ENCODE data around the gene EPS8L2.

Gene EPS8L2

GRCh38 chr11:763549-764321 lies 57.7 kb downstream of the EPS8L2 start:
- DNase-seq: no peak

DNA sequence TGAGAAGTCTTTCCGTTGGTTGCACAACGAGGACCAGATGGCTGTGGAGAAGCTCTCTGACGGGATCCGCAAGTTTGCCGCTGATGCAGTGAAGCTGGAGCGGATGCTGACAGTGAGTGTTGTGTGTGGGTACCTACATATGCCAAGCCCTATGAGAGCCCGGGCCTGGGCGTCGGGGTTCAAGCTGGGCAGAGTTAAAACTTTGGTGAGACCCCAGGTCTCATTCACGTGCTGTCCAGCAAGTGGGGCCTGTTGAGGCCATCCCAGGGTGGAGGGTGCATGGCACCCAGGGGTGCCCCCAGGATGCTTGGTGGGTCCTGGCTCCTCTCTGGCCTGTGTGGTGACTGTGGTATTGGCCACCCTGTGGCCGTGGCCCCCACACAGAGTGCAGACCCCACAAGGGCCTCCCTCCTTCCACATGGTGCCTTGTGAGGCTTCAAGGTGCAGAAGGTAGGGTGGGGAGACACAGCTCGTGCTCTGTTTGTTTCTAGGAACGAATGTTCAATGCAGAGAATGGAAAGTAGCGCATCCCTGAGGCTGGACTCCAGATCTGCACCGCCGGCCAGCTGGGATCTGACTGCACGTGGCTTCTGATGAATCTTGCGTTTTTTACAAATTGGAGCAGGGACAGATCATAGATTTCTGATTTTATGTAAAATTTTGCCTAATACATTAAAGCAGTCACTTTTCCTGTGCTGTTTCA lies 58.4 kb downstream of the EPS8L2 start:
- DNase-seq: no peak

DNA sequence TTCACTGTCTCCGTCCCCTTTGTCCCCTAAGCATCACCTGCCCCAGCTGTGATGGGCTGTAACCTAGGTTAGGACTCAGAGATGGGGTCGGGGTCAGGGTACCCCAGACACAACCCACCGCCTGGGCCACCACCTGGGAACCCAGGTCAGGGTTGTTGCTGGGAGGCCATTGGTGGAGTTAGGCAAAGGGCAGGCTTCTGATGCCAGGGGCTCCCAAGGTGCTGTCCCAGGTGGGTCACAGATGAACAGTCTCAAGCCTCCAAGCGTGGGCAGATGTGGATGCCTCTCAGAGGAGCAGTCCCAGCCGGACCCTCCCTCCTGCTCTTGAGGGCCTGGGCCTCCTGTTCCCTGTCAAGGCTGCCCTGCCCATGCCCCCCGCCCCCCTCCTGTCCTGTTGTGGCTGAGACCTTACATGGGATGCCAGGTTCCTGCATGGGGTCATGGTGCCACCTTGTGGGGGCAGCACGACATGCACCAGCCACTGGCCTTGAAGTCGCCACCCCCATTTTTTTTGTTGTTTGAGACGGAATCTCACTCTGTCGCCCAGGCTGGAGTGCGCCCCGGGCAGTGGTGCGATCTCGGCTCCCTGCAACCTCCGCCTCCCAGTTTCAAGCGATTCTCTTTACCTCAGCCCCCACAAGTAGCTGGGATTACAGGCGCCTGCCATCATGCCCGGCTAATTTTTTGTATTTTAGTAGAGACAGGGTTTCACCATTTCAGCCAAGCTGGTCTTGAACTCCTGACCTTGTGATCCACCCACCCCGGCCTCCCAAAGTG lies 59.2 kb downstream of the EPS8L2 start:
- peak; percentile 85 for DNase-seq

- no peak for DNase-seq
These were observed 59.7 kb downstream of the EPS8L2 start for GRCh38 chr11:765802-766091.

- no peak for DNase-seq
These were observed 60.3 kb downstream of the EPS8L2 start for GRCh38 chr11:766106-766935.

GRCh38 chr11:766936-767210 lies 60.8 kb downstream of the EPS8L2 start:
- DNase-seq: no peak

DNA sequence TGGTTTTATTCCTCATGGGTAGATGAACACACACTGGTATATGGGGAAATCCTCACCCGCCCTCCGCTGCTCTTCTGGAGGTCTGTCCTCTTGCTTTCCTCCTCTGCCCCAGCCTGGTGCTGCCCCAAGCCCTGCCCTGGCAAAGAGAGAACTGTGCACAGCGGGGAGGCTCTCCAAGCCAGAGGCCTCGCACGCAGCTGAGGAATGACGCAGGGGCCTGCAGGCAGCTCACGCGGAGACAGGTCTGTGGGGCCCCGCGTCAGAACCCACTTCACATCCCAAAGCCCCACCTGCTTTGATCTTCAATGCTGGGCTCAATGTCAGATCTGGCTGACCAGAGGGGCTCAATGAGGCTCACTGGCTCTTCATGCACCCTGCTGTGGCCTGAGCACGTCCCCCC lies 61.2 kb downstream of the EPS8L2 start:
- no peak for DNase-seq

- DNase-seq: no peak
These were observed 64.0 kb downstream of the EPS8L2 start for GRCh38 chr11:769887-770641.

DNA sequence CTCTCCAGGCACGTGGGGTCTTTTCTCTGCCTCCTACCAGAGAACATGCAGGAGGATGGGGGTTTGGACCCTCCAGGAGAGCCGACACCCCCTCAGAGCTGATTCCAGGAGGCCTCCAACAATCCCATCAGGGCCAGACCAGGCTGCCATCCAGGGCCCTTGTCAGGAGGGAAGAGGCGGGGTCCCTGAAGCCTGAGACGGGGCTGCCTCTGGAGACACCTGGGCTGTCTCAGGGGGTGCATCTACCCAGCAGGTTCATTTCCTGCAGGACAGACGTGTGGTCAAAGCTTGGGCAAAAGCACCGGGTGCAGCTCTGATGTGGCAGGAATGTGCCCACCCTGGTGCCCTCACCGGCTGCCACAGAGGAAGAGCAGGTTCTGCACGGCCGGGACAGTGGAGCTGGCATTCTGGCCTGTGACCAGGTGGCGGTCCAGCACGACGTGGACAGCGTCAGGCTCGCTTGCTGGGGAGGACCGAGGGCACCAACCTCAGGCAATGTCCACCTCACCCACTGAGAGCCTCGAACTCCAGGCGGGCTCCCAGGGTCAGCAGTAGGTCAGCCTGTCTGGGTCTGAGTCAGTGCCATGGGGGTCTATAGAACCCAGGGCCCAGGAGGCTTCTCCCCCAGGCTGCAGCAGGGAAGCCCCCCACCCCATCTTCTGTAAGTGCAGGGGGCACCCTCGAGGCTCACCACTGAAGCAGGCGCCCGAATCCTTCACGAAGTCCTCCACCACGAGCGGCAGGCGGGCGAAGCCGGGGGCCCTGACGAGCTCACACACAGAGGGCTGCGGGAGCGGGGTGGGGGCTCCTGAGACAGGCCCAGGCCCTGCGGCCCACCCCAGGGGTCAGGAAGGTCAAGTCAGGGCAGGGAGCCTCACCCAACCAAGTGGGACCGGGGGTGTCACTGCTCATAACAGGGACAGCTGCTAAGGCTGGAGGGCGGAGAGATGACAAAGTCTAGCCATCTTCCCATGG lies 64.9 kb downstream of the EPS8L2 start:
- DNase-seq: no peak

DNA sequence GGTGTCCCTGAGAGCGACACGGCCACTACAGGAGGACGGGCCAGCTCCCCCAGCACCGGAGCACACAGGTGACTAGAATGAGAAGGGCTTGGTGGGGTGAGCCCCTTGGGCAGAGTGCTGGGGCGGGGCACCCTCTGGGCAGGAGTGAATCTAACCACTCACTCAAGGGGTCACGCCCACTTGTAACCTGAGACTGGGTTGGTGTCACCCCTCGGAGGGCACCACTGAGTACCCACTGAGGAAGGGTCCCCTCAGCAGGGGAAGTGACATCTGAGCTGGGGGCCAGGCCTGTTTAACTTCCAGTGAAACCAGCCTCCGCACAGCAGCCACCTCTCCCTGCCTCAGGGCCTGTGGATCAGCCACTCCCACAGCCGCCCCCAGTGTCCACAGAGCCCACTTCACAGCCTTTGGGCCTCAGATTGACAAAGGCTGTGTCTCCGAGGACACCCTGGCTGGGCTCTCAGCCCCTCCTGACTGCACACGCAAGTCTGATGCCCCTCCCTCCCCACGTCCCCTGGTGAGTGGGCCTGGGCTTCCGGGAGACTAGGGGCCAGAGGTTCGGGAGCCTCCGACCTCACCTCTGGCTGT lies 65.7 kb downstream of the EPS8L2 start:
- DNase-seq: no peak

DNA sequence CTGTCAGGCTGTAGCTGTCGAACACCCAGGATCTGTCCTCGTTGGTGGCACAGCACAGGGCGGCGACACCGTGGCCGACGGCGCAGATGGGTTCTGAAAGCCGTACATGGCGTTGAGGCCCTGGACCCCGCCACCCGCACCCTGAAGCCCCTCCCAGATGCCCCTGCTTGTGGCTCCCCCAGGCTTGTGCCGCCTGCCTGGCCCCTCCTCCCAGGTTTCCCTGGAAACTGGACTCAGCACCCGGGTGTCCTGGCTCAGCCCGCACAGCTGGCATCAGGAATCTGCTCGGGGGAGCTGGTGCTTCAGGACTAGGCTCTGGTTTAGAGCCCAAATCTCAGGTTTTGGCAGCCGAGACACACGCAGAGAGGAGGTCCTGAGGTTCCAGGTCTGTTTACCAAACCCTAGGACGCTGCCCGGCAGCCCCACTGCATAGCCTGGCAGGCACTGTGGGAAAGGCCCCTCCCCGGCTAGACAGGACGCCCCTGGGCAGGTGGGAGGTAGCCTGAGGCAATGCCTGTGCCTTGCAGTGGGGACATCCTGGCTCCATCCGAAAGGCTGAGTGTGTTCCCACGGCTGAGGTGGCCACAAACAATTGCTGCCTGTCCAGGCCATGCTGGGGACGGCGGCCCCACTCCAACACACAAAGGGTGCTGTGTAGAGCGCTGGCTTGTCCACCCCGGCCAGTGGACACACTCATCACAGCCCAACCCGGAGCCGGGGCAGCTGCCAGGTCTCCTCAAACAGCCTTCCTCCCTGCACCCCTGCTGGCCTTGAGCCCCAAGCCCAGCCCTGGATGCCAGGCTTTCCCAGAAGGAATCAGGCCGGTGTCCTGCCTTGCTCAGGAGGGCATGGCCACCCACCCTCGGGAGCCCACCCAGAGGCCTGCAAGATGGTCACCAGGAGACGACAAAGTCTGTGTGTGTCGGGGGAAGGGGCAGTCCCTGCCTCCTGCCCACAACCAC lies 66.7 kb downstream of the EPS8L2 start:
- DNase-seq: no peak

GRCh38 chr11:773425-773824 lies 67.4 kb downstream of the EPS8L2 start:
- no peak for DNase-seq

GRCh38 chr11:773830-774229 lies 67.8 kb downstream of the EPS8L2 start:
- DNase-seq: no peak

DNA sequence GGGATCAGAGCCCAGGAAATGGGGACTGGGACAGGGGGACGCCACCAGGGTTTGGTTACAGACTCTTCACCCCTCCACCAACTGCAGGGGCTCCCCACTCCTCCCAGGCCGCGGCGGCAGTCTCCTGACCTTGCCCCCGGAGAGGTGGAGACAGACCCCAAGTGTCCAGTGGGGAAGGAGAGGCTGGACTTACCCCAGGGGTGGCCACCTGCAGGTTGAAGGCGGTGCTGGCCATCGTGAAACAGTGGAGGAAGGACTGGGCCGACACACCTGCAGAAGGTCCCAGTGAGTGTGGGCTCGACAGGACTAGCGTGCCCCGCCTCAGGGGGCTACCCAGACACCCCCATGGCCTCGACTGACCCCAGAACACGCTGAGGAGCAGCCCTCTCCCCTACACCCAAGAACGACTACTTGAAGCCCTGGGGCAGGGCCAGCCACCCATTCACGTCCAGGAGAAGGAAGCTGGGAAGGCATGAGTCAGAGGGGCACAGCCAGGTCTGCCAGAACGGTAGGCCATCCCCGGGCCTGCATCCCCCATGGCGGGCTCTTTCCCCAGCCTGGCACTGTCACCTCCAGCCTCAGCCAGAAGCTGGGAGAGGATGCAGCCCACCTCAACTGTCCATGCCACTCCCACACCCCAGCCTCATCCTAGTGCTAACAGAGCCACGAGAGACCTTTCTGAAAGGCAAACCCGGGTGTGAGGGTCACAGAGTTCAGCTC lies 69.0 kb downstream of the EPS8L2 start:
- DNase-seq: no peak

DNA sequence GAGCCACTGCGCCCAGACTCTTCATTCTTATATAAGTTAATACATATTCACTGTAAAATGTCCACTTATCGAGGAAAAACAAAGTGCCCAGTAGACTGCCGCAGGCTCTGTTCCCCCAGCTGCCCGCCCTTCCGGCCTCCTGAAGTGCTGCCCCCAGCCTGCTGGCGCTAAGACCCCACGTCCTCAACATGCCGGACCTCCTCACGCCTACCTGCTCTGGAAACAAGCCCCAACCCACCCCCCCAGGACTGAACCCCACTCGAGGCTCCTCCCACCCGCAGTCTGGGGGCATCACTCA lies 70.2 kb downstream of the EPS8L2 start:
- DNase-seq: no peak

DNA sequence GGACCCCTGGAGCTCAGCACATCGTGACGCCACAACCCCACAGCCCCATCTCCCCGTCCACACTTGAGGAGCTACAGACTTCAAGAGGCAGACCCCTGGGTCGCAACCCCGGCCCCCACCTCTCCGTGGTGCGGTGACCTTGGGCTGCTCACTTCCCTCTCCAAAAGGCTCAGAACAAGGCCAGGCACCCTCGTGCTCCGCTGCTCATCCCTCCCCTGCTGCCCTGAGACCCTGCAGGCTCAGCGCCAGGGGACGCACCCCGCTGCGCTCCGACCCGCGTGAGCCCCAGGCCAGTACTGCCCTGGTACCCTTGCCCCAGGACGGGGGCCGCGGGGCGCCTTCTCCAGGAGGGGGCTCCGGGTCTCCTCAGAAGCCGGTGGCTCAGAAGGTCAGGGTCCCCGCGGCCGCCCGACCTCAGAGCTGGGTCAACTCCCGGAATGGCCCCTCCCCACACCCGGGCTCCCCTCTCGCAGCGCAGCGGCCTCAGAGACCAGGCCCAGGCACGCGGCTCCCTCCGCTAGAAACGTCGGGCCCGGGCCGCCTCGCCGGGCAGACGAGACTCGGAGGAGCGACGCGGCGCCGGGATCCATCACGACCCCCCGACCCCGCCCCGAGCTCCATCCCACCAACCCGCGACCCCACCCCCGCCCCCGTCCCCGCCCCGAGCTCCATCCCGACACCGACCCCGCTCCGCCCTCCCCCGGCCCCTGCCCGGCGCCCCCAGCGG lies 70.7 kb downstream of the EPS8L2 start:
- no peak for DNase-seq

All from activated effector memory CD4-positive, alpha-beta T cell treated with anti-CD3 and anti-CD28 coated beads, Interleukin-2, amount 50 U/mL, for 16 hours (primary cell).